CD4-positive, alpha-beta T cell treated with Interleukin-4 for 1 hour (primary cell): ENCODE results near the gene FAM170B.

ENCODE experiments used
- DNase-seq, 2 donors: peaks; one replicate each; pipeline ENCODE4 v3.0.0-alpha.2; 2020 to 2022

The FAM170B gene

GRCh38 chr10:49168831-49169500, 35.1 kb upstream of the FAM170B start:
- no peak for DNase-seq

GRCh38 chr10:49168171-49168540, 34.3 kb upstream of the FAM170B start:
- no peak for DNase-seq

DNA sequence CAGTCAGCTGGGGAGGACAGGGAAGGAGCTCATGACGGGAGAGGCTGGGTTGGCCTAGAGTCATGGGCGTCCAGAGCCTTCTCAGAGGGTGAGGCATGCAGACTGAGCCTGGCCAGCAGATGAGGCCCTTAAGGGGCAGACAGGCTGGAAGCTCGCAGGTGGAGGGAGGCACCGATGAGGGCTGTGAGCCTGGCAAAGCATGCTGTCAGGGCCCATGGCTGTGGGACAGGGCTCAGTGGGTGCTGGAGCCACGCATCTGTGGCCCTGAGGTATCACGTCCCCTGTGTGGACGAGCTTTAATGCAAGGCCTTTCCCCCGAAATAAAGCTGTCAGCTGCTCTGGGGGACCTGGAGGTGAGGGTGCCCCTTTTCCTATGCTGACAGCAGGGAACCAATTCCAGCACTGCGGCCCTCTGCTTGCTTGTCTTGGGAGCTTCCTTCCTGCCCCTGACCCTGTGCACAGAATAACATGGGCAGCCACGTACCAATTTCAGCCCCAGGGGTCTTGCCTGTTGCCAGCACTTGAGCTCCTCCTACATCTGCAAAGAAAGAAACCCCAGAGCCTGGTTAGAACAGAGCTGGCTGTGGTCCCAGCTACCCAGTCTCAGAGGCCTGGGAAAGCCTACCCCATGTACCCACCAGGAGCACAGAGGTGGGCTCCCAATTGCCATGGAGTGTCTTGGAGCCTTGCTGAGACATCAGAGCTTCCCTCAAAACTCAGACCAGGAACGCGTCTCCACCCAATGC, 33.8 kb upstream of the FAM170B start:
- no peak for DNase-seq

DNA sequence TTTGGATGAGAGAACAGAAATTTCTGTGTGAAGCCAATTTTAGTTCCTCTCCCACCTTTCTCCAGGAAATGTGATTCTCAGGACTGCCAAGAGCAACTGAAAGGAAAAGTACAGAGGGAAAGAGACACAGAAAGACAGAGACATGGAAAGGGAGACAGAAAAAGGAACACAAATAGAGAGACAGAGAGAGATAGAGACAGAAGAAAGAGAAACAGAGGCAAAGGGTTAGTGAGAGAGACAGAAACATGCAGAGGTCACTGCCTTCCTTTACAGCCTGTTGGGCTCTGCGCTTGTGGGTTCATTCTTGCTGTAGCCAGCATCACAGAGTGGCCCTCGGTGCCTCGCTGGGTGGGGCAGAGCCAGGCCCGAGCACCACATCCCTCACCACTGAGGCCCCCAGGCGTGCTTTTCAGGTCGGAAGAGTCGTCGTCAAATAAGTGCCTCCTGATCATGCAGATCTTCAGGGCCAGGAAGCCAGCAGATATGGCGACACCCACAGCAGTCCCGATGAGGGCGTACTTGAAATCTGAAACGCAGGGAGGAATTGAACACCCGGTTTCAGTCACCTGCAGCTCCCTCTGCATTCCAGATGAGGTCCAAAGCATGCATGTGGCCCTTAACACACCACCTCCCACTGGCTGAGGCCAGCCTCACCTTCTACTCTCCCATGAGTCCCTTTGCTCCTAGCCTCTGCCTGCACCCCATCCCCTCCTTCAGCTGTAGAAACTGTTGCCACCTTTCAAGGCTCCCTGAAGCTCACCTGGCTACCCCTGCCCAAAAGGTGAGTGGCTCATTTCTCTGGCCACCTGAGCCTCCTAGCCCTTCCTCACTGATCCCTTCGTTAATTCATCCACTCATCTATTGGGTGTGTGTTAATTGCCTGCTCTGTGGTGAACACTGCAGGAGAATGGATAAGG, 32.9 kb upstream of the FAM170B start:
- DNase-seq: no peak

GRCh38 chr10:49165821-49166483, 32.1 kb upstream of the FAM170B start:
- no peak for DNase-seq

GRCh38 chr10:49165259-49165658, 31.4 kb upstream of the FAM170B start:
- no peak for DNase-seq

GRCh38 chr10:49164559-49165188, 30.9 kb upstream of the FAM170B start:
- peak; percentile 37 to 58 for DNase-seq

- no peak for DNase-seq
Observed at GRCh38 chr10:49163741-49164140, 29.9 kb upstream of the FAM170B start.

DNA sequence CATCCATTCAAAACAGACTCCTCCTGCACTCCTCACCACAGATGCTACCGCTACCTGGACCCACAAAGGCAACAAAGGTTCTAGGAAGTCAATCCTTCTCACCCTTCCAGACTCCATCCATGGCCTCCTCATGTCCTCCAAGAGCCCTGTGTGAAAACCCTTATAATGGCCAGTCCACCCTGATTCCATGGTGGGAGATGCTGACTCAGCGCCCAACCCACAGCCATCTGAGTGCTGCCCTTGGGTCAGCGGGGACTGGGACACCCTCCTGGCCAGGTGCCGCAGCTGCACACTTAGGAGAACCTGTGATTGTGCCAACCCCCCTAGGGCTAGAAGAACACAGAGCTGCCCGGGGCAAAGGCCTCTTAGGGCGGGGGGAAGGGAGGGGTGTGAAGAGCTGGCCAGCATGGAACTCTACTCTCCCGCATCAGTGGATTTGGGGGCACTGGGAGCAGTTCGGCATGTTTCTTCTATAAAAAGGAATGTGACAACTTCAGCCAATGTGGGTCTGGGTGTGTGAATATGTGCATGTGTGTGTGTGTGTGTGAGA, 29.0 kb upstream of the FAM170B start:
- DNase-seq: no peak

DNA sequence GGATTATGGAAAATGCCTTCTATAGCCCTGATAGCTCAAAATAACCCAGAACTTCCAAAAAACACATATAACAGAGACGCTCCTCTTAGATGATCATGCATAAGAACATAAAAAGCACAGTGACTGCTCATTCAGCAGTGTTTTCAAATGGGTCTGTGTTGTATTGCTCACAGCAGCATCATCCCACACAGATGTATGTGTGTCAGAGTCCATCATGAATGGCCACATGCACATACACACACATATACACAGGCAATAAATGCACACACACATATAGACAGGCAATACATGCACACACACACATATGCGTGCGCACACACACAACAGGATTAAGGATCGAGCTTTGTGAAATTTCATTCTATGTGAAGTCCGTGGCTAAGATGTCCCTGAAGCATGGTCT, 28.2 kb upstream of the FAM170B start:
- DNase-seq: no peak

- no peak for DNase-seq
Observed at GRCh38 chr10:49161411-49161997, 27.7 kb upstream of the FAM170B start.

GRCh38 chr10:49160814-49161213, 27.0 kb upstream of the FAM170B start:
- no peak for DNase-seq

DNA sequence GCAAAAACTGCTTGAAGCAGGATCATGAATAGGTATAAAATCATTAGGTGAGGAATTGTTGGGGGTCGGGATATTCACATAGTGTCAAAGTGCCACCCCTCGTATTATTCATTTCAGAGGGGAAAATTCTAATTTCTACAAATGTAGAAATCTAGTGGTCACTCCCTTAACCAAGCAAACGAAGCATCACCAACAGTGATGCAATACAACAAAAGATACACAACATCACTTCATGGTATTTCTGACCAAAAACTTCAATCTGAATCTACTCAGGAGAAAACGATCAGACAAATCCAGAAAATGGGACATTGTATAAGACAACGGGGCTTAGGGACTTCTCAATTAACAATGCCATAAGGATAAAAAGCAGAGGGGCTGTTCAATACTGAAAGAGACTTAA, 26.3 kb upstream of the FAM170B start:
- no peak for DNase-seq

GRCh38 chr10:49158915-49159314, 25.1 kb upstream of the FAM170B start:
- DNase-seq: no peak

DNA sequence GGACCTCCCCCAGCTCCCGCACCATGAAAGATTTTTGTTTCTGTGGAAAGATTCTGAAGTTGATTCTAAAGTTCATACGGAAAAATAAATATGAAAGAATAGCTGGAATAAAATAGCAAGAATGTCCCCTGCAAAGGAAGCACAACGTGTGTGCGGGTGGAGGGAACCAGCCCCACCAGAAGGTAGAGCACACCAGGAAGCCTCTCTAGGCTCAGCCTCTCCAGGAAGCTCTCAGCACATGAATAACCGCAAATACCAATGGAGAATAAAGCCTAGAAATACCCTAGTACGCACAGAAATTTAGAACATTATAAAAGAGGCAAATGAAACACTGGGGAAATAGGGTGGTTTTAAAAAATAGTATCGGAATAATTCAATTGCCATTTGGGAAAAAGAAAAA, 24.6 kb upstream of the FAM170B start:
- no peak for DNase-seq

- no peak for DNase-seq
Observed at GRCh38 chr10:49157229-49157628, 23.4 kb upstream of the FAM170B start.

DNA sequence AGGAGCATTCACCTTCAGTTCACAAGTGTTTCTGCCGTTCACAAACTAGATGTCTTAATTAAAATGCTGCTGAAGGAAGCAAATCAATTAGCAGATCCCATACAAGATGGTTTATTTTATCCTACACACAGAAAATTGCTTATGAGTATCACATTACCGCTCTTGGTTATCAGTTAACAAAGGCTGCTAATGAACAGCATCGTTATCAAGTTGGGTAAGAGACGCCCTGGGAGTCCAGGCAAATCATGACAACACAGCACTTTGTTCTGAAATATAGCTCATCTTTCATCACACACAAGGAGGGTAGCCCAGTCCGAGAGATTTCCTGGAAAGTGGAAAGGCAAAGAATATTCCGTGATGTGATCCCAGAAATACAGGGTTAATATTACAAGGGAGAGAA, 20.8 kb upstream of the FAM170B start:
- DNase-seq: no peak

GRCh38 chr10:49153971-49154370, 20.1 kb upstream of the FAM170B start:
- DNase-seq: no peak

GRCh38 chr10:49153115-49153514, 19.3 kb upstream of the FAM170B start:
- DNase-seq: no peak

- no peak for DNase-seq
Observed at GRCh38 chr10:49152663-49153062, 18.8 kb upstream of the FAM170B start.

- no peak for DNase-seq
Observed at GRCh38 chr10:49152037-49152436, 18.2 kb upstream of the FAM170B start.

DNA sequence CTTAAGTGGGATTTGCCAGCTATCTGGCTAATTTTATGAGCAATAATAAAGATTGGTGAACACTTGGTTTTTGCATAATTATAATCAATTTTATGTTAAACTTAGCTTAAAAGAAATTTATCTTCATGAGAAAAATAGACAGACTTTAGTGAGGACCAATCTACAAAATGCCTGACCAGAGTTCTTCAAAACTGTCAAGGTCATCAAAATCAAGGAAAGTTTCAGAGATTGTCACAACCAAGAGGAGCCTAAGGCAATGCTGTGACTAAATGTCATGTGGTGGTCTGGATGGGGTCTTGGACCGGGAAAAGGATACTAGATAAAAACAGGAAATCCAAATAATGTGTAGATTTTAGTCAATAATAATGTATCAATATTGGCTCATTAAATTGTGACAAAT, 17.7 kb upstream of the FAM170B start:
- no peak for DNase-seq
